HG02763 (cell line): ENCODE data around the gene MBD4.
"Not testable (repeated sequence)": the region's sequence is repeated elsewhere in the genome, so short reads cannot be mapped to it uniquely, and the experiment has no call there.

Experiments used
- ATAC-seq: cut with Tn5 transposase; IDR thresholded peaks from one replicate; pipeline ENCODE4 v1.9.1; 2021; ENCODE audit warnings: mild to moderate bottlenecking, moderate library complexity; ENCODE audit not compliant: unreplicated experiment

The MBD4 gene

DNA sequence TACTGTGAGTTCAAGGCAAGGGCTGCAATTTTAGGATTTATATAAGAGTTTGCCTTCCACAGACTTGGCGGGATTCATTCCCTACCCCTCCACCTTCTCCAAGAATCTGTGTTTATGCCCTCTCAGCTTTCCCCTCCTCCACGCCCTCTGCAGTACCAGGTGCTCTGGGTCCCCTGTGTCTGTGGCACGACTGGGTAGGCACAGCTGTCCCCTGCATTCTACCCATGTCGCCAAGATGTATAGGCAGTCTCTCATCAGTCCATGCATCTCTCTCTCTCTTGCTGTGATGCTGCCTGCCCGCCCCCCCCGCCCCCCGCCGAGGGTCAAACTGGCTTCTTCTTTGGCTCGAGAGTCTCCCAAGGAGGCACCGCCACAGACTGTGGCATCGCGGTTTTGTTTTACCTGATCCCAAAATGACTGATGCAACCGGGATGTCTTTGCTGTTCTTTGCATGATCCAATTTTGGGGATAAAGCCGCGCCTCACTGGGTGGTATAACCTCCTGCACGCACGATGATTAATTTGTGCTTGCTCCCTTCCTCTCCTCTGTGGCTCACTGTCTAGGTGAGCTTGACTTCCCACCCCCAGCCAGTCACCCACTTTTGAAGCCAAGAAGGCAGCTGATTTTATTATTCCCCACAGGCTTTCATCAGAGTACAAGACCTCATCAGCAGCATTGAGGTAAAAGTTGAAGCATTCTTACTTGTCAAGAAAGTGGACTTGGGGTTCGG is 55.0 kb downstream of the MBD4 start:
- ATAC-seq, result no peak

DNA sequence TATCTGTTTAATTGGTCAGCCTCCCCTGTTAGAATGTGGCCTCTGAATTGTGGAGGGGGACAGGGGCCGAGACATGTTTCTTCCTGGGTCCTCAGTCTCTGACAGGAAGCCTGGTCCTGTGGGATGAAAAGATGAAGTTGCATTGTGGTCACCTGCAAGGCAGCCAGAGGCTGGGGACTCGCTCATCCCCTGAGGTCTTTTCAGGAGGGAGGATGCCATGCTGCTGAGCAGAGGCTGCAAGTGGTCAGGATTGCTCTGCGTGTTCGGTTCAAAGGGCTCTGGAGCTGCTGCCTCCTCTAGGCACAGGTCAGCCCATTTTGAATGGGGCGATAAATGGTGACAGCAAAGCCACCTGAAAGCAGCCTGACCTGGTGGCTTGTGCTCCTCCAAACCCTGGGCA is 55.6 kb downstream of the MBD4 start:
- not testable (repeated sequence) for ATAC-seq

DNA sequence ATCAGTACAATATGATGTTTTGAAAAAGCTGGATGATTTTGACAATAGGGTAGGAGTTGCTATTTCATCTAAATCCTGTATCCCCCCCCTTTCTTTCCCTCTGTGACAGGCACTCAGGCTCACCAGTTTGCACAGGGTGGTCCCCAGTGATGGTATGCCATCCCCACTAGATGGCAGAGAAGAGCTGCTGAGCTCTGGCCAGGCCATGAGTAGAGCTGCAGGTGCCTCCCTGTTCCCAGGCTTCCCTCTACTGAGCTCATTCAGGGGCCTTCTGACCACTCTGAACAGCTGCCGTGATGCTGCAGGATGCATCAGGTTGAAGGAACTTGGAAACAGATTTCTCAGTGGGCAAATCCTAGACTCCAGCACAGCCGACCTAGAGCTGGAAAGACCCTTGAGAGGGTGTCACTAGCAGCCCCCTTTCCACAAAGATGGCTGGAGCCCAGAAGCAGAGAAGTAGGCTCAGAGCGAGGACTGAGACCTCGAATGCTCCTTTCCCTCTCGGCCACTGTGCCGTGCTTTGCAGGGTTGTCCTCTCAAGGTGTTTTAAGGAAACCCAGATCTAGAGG is 56.4 kb downstream of the MBD4 start:
- ATAC-seq, result no peak

DNA sequence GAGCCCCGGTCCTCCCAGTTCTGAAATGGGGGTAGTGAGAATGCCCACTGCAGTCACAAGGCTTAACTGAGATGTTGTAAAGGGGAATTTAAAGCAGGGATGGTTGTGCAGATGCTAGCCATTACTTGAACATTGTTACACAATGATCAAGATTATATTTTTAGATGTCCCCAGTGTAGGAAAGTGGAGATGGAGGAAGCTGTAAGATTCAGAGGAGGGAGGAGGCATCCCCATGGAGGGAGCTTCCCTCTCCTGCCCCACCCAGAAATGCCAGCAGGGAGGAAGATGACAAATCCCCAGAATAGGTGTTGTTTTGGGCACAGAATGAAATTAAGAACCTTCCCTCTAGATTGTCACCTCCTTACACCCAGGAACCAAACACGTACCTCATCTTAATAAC is 57.4 kb downstream of the MBD4 start:
- ATAC-seq, result no peak
